ENCODE results near the gene HMGCR. TPM values are rescaled to one million over a fixed set of nuclear protein-coding genes. Genes with fewer than 3 reads are reported as not detected.

Gene HMGCR
- total RNA-seq, 1 experiment from 2014 or later = 137 TPM

- no peak for TF ChIP-seq PRRX2 (CRISPR knock-in tag; IDR thresholded peaks at IDR 0.05)
- no peak for TF ChIP-seq CREB1 (CRISPR knock-in tag; IDR thresholded peaks at IDR 0.05)
- TF ChIP-seq E2F5 (CRISPR knock-in tag; IDR thresholded peaks at IDR 0.05) = no peak
These were observed 1.5 kb upstream of the HMGCR start (continued) for GRCh38 chr5:75335486-75335885.

- ATAC-seq (peak; percentile 29), DNase-seq (ENCODE audit: low spot score) (no peak)
- Mint-ChIP-seq H3K36me3 (peaks cover 11% of the 10 kb centered on the region; the same call in 1 of the 2 replicates), H3K4me1 (peaks cover 26% of the 10 kb centered on the region), H3K27me3 (ENCODE audit: low read depth) (no peaks in the 10 kb centered on the region), H3K9me3 (peaks cover 5% of the 10 kb centered on the region; the same call in 1 of the 2 replicates), H3K27ac (no peak overlapping the region), H3K4me3 (no peak overlapping the region)
- TF ChIP-seq ZNF671 (CRISPR knock-in tag; IDR thresholded peaks at IDR 0.05) (0 out of 2 replicates have a peak, but pooled peaks have one; percentile 40), ZNF423 (CRISPR knock-in tag; IDR thresholded peaks at IDR 0.05) (no peak)
- POLR2A ChIA-PET = interaction anchor here (0.8 to 2.6 kb wide), 11 partner anchors 8 to 469 kb away, joined by 3 to 22 read pairs (median 4); partner anchors contain the start of genes ANKRD31, CERT1, POC5 and POLK
- CTCF ChIA-PET = interaction anchor here (0.8 to 2.0 kb wide), 21 partner anchors 9 to 414 kb away, joined by 3 to 62 read pairs (median 4); partner anchors contain the start of gene ANKRD31
These were observed 937 bp upstream of the HMGCR start for GRCh38 chr5:75335952-75336614.

- H3K4me3 Mint-ChIP-seq = no peak overlapping the region
- CTCF ChIA-PET = interaction anchor here (0.6 to 2.0 kb wide), 26 partner anchors 8 to 412 kb away, joined by 3 to 62 read pairs (median 4); partner anchors contain the start of gene ANKRD31
- no peak for ATAC-seq
- peaks cover 5% of the 10 kb centered on the region; the same call in 1 of the 2 replicates for H3K9me3 Mint-ChIP-seq
- POLR2A ChIA-PET = interaction anchor here (0.7 to 2.6 kb wide), 17 partner anchors 9 to 470 kb away, joined by 3 to 22 read pairs (median 4); partner anchors contain the start of genes ANKRD31, CERT1, POC5 and POLK
- peaks cover 31% of the 10 kb centered on the region for H3K4me1 Mint-ChIP-seq
- DNase-seq (ENCODE audit: low spot score) = no peak
- peaks cover 17% of the 10 kb centered on the region for H3K36me3 Mint-ChIP-seq
- H3K27me3 Mint-ChIP-seq (ENCODE audit: low read depth) = no peaks in the 10 kb centered on the region
- TF ChIP-seq FOXP4 (CRISPR knock-in tag; IDR thresholded peaks at IDR 0.05) (0 out of 2 replicates have a peak, but pooled peaks have one; percentile 27), NR1H2 (CRISPR knock-in tag; IDR thresholded peaks at IDR 0.05) (no peak), AFF4 (CRISPR knock-in tag; IDR thresholded peaks at IDR 0.05; ENCODE audit: borderline replicate concordance) (no peak), ZNF219 (CRISPR knock-in tag; IDR thresholded peaks at IDR 0.05; ENCODE audit: borderline replicate concordance) (0 out of 2 replicates have a peak, but pooled peaks have one; percentile 45), SMAD3 (CRISPR knock-in tag; IDR thresholded peaks at IDR 0.05; ENCODE audit: borderline replicate concordance) (no peak), E2F5 (CRISPR knock-in tag; IDR thresholded peaks at IDR 0.05) (0 out of 2 replicates have a peak, but pooled peaks have one; percentile 19), GABPB1 (CRISPR knock-in tag; IDR thresholded peaks at IDR 0.05) (0 out of 2 replicates have a peak, but pooled peaks have one; percentile 10)
- H3K27ac Mint-ChIP-seq = peak overlapping the region; percentile 95
These were observed 474 bp downstream of the HMGCR start for GRCh38 chr5:75337366-75338021.

All from WTC11 (cell line).